Activated T-helper 1 cell treated with anti-CD3 and anti-CD28 coated beads, Interleukin-2, amount 50 U/mL, for 16 hours (primary cell): Measurements from ENCODE around the gene PRSS27.
"Not testable (repeated sequence)": the region's sequence is repeated elsewhere in the genome, so short reads cannot be mapped to it uniquely, and the experiment has no call there.

Experiments
- DNase-seq, 2 donors: peaks; one replicate each; pipeline ENCODE4 v3.0.0-alpha.2; 2020; ENCODE audit warnings: low read depth in 1 of 2, low spot score in 1 of 2

Gene PRSS27

DNA sequence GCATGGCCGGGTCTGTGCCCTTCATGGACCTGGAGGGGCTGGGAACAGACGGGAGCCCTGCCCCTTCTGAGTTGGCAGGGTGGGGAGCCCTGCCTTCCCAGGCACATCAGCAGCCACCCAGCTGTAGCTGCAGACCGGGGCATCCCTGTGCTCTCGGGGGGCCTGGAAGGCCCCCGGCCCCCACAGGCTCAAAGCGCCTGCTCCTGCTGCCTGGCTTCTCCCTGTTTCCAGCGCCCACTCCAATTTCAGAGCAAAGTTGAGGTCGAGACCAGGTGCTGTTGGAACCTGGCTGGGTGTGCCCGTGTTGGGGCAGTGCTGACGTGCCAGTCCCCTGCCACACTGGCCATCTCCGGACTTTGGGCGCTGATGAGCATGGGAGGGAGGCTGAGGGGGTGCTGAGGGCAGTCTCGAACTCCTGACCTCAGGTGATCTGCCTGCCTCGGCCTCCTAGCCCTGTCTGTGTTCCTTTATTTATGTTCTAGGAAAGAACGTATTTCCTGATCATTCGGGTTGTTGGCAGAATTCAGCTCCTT is 4.9 kb upstream of the PRSS27 start:
- DNase-seq, result no peak

DNA sequence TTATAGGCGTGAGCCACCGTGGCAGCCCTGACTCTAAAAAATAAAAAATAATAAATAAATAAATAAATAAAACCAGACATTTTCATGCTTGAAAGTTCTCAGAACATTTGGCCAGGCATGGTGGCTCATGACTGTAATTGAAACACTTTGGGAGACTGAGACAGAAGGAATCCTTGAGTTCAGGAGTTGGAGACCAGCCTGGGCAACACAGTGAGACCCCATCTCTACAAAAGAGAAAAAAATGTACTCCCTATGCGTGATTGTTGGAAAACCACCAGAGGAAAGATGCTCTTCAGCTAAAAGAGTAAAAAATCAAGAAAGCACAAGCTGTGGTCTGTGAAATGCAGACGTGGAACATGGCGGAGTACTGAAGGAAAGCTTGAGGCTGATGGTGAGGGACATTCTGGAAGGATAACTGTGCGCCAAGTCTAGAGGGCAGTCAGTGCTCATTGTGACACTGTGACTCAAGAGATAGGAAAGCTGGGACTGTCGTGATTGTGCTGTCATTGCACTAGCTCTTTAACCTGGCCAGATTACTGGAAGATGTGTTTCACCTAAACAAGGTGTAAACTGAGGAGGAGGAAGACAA is 4.2 kb upstream of the PRSS27 start:
- DNase-seq, result no peak

DNA sequence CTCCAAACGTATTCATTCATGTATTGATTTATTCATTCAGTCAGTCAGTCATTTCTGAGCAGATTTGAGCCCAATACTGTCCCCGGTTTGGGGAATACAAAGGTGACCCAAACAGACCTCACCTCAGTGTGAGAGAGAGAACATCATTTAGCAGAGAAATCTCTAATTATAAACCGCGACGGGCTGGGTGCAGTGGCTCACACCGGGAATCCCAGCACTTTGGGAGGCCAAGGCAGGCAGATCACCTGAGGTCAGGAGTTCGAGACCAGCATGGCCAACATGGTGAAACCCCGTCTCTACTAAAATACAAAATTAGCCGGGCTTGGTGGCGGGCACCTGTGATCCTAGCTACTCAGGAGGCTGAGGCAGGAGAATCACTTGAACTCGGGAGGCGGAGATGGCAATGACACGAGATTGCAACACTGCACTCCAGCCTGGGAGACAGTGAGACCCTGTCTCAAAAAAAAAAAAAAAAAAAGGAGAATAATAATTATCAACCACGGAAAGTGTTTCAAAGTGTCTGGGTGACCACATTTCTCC is 1.7 kb upstream of the PRSS27 start:
- not testable (repeated sequence) for DNase-seq

DNA sequence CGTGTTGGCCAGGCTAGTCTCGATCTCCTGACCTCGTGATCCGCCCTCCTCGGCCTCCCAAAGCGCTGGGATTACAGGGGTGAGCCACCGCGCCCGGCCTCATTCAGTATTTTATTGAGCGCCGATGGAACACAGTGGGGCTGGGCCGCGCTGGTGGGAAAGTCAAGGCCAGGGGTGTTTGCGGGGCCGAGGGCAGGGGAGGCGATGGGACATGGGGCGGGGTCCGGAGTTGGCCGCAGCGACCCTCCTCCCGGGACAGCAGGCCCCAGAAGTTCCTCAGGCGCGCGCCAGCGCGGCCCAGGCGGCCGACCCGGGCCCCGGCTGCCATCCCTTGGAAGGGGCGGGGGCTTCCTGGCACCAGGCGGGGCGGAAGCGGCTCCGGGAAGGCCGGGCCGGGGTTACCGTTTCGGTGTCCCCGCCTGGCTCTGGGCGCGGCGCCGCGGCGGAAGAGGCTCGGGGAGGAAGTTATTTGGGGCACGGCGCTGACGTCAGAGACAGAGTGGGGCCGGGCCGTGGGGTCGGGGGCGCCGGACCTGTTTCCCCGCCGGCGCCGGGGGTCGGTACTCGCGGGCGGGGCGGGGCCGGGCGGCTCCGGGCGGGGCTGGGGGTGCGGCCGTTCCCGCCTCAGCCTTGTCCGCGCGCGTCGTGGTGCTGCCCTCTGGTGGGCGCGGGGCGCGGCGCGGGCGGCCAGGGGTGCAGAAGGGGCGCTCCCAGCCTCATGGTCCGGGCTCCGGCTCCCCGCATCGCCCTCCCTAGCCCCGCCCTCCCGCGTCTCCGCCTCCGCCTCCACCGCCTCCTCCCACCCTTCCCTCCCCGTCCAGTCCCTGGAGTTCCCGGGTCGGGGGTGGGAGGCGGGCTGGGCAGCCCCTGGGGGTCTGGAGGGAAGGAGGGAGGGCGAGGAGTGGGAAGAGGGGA is 952 bp upstream of the PRSS27 start:
- DNase-seq, result peak; percentile 69 to 81

GRCh38 chr16:2719328-2720063 is 528 bp downstream of the PRSS27 start:
- DNase-seq, result no peak

DNA sequence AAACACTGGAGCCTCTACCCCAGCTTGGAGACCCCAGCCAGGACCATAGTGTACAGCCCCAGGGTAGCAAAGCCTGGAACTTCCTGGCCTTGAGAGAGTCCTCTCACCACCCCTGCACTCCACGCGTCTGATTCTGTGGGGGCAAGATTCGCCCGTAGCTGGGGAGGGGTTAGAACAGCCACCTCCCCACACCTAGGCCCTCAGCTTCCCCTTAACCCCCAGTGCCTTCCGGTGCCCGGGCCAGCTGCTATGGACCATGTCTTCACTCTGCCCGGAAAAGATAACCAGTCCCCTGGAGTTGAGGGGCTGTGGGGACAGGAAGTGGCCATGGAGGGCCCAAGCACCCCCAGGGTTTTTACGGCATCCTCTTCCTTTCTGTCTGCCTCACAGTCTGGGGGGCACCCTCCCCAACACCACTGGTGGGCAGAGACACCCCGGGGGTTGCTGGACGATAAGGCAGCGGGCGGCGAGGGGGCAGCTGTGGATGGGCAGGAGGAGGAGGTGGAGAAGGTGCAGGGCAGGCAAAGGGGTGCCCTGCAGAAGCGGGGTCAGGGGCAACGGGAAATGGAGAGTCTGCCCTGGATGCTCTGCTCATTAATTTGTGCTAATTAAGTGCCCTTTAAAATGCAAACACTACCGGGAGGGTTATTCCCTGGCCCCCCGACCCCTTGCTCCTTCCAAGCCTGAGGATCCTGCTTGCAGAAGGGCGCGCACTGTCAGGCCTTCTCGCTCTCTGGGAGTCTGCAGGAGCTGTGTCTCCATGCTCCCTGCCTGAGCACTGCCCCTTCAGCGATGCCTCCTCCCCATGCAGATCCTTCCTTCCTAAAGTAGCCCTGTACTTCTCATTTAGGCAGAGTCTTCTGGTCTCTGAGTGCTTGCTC is 2.4 kb downstream of the PRSS27 start:
- no peak for DNase-seq

GRCh38 chr16:2716948-2717347 is 3.1 kb downstream of the PRSS27 start:
- DNase-seq, result no peak

DNA sequence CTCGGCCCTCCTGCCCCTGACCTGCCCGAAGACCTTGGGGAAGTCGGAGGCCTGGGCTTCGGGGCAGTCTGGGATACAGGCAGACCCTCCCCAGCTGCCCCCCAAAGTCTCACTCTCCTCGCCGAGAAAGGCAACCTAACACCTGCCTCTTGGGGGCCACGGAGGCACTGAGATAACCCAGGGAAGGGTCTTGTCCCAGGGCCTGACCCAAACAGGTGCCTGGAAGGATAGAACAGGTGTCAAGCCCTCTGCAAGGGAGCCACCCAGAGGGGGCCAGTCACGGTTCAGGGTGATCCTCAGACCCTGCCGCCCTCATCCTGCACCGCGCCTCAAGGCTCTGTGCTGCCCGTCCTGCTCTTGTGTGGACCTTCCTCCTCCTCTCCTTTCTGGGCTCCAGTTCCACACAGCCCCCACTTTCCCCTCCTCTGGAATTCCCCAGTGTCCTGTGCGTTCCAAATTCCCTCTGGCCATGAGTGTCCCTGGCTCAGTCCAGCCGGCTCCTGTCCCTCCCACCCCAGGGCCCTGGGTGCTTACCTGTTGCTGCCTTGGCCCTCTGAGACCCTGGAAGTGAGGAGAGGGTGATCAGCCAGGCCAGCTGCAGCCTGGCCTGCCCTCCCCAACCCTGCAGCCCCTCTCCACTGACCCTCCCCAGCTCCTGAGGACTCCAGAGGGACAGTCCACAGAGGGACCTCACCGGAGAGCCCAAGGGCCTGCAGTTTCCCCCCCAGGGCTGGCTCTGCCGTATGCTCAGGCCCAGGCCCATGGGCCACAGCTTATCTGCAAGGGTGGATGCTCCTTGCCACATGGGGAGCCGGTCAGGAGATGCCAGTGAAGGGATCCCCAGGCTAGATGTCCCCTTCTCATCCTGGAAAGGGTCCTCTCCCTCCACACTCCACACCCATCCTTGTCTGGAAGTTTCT is 3.8 kb downstream of the PRSS27 start:
- no peak for DNase-seq

DNA sequence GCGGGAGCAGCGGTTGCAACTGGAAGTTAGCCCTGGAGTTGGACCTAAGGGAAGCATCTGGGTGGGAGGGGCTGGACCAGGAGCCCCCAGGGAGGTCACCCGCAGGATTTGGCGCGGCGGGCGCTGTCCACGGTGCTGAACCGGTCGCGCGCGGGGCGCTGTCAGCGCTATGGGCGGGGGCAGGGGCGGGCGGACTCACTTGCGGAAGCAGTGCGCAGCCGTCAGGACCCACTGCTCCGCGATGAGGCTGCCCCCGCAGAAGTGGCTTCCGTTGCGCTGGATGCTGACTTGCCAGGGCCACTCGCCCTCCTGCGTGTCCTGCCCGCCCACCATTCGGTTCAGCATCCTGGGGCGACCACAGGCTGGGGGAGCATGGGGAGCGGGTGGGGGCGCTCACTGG is 4.5 kb downstream of the PRSS27 start:
- peak; percentile 71 to 76 for DNase-seq

GRCh38 chr16:2715064-2715463 is 5.0 kb downstream of the PRSS27 start:
- no peak for DNase-seq

- no peak for DNase-seq
These were observed 5.8 kb downstream of the PRSS27 start for GRCh38 chr16:2713985-2714774.

GRCh38 chr16:2713523-2713922 is 6.5 kb downstream of the PRSS27 start:
- no peak for DNase-seq

DNA sequence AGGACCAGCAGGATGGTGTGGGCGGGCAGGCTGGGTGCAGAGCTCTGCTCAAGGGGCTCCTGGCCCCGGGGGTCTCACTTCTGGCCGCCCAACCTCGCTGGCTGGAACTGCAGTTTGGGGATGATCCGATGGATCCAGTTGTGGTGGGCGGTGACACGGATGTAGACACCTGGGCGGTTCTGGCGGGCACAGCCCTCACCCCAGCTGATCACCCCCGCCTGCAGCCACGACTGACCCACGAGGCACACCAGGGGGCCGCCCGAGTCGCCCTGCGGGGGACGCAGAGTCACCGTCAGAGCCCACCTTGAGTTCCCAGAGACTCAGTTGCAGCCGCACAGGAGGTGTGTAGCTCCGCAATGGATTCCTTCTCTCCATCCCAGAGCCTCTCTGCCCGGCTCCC is 7.5 kb downstream of the PRSS27 start:
- no peak for DNase-seq

DNA sequence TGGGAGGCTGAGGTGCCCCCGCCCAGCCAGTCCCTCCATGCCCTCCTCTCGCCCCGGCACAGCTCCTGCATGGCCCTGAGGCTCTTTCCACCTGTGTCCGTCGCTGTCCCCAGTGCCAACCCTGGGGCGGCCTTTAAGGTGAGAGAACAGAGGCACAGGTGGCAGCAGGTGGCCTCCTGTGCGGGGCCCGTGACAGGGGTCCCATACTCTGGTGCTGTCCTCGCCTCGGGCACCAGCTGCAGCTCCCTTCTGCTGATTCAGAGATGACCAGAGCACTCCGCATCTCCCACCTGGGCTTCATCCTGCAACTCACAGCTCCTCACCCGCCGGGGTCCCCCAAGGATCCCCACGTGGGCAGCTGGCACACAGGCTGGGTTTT is 8.0 kb downstream of the PRSS27 start:
- DNase-seq, result no peak

GRCh38 chr16:2711370-2712062 is 8.5 kb downstream of the PRSS27 start:
- no peak for DNase-seq

GRCh38 chr16:2710711-2711231 is 9.3 kb downstream of the PRSS27 start:
- no peak for DNase-seq

DNA sequence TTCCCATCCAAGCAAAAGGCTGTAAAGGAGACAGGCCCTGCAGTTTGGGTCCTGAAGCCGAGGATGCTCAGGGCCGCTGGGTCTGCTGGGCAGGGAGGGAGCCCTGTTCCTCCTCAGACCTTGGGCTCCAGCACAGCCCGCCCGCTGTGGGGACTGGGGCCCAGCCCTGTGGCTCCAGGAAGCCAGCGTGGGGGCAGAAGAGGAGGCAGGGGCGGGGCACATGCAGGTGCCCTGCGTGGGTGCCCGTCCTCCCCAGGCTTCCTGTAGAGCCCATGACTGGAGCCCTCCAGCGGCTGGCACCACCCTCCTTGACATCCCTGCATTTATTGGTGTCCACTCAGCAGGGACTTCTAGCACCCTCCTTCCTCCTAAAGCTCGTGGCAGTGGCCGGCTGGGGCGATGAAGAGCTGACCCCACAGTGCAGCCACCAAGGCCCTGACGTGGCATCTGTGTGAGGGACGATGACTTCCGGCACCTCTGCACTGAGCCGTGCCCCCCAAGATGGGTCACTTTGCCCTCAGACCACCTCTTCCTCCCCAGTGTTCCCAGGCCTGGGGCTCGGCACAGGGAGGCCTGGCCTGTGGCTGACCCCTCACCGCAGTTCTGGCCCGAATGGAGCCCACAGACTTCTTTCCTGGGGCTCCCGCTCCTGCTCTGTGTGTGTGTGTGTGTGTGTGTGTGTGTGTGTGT is 9.9 kb downstream of the PRSS27 start:
- no peak for DNase-seq
